Transverse colon (tissue), 4 donors: ENCODE results near the gene SAMD1. TPM values are rescaled to one million over a fixed set of nuclear protein-coding genes. Genes with fewer than 3 reads are reported as not detected.

ENCODE experiments used
- DNase-seq: peaks from one replicate; pipeline ENCODE4 v3.0.0-alpha.2; 2019
- H3K27ac ChIP-seq, 4 donors: fragments of 200-600 bp; sonication (generic); 2 replicates each; pipeline ENCODE4 v1.5.1; 2016 to 2018; ENCODE audit warnings: inconsistent platforms in 4 of 4
- H3K27me3 ChIP-seq: fragments of 200-600 bp; sonication (generic); 2 replicates; pipeline ENCODE4 v1.5.1; 2017; ENCODE audit warnings: inconsistent platforms
- H3K36me3 ChIP-seq, 4 donors: fragments of 200-600 bp; sonication (generic); 2 replicates each; pipeline ENCODE4 v1.5.1; 2017 to 2019; ENCODE audit warnings: inconsistent platforms in 4 of 4
- H3K4me1 ChIP-seq, 4 donors: fragments of 200-600 bp; sonication (generic); 2 replicates each; pipeline ENCODE4 v1.5.1; 2017 to 2020; ENCODE audit warnings: inconsistent platforms in 4 of 4
- H3K4me3 ChIP-seq, 4 donors: fragments of 200-600 bp; sonication (generic); 1 replicate in 1 of 4; 2 replicates in 3 of 4; pipeline versions ENCODE4 v1.5.1 to v1.6.1; 2017 to 2019; ENCODE audit warnings: inconsistent platforms in 4 of 4
- H3K9me3 ChIP-seq, 2 donors: fragments of 200-600 bp; sonication (generic); 2 replicates each; pipeline ENCODE4 v1.5.1; 2017 to 2019; ENCODE audit warnings: inconsistent platforms in 2 of 2
- EP300 ChIP-seq: sonication (generic); formaldehyde crosslinking; IDR thresholded peaks from one replicate; pipeline ENCODE4 v1.6.1; 2017; ENCODE audit warnings: antibody characterized with exemption, low read depth
- POLR2A ChIP-seq: fragments of 450-650 bp; IDR thresholded peaks from one replicate; pipeline ENCODE4 v1.6.1; 2016; ENCODE audit warnings: antibody characterized with exemption, mild to moderate bottlenecking, moderate library complexity
- POLR2AphosphoS5 ChIP-seq, 3 donors: sonication (generic); formaldehyde crosslinking; IDR thresholded peaks; one replicate each; pipeline ENCODE4 v1.6.1; 2016; ENCODE audit warnings: antibody characterized with exemption in 3 of 3
- WGBS, 2 donors: methylation state at CpG; one replicate each; pipeline ENCODE4 v1.1.5; 2018; ENCODE audit warnings: low coverage in 1 of 2; 5-methylcytosine and 5-hydroxymethylcytosine counted together
- in situ Hi-C, 4 donors: fragments of 200-750 bp; cut with MboI; loops; one replicate each; pipeline versions ENCODE4 v1.15.0 to v1.15.1; 2017; ENCODE audit warnings: low sequenced_read_pairs in 3 of 4, low pct_ligation_motif_present in 1 of 4, low pct_unique_long_range_greater_than_20kb in 1 of 4
- intact Hi-C: fragments of 100-400 bp; cut with DNase I; formaldehyde crosslinking; loops from one replicate; pipeline ENCODE4 v1.15.1; 2023; ENCODE audit warnings: low total_unique reads
- total RNA-seq, 4 donors: library from RNA; depleted of rRNA; stranded (reverse); fragments of >200 nt; gene quantifications; one replicate each; pipeline ENCODE4 v1.1.0, GENCODE V29; 2016
- TF ChIP-seq, protein P1 (sequence below), 5 experiments: fragments of 200-600 bp in 3 of 5; fragments of 450-650 bp in 2 of 5; sonication (generic) in 3 of 5; IDR thresholded peaks; 1 replicate in 2 of 5; 2 replicates in 3 of 5; pipeline ENCODE4 v1.5.1; 2016 to 2017; ENCODE audit warnings: antibody characterized with exemption in 5 of 5, inconsistent platforms in 3 of 5, mild to moderate bottlenecking in 2 of 5, moderate library complexity in 1 of 5

Gene SAMD1
- total RNA-seq, 4 donors from 2014 or later: 7.6 to 37.5 (median 36.8) TPM

DNA sequence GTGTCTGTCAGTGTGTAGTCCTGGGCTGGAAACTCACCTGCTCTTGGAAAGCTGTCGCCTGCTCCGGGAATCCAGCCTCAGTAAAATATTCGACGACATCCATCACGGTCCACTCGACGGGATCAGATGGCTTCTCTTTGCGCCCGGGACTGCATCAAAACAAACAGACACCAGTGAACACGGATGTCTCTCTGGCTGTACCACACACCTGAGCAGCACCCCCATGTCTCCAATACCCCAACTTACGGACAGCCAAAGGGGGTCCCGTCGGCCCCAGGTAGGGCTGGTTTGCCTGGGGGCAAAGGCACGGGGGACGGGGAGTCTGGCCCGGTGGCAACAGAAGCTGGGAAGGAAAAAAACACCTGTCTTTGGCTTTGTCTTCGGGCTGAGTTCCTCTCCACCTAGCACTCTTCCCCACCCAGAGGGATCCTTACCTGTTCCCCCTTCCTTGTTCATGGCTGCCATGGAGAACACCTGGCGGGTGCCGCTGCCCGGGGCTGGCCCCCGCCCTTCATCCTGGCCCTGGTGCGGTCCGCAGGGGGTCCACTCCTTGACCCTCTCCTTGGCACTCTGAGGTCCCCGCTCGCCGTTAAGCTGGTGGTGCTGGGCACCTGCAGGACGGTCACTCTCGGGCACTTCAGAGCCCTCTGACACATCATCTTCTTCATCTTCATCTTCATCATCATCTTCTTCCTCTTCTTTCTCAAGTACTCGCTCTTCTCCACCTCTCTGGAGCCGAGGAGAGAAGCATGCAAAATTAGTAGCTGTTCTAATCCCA is 1.7 kb downstream of the SAMD1 start:
- in situ Hi-C loops: no loop called here
- WGBS, 2 donors: 83 to 100% methylated on average over 4 to 30 of the region's 30 CpGs
- Histone ChIP-seq H3K9me3 (no peaks in the 10 kb centered on the region), H3K27me3 (no peaks in the 10 kb centered on the region), H3K36me3 (peaks cover 0 to 9% (median 0%) of the 10 kb centered on the region in 4 donors), H3K4me1 (peaks cover 5 to 22% (median 13%) of the 10 kb centered on the region in 4 donors), H3K4me3 (peak overlapping the region in 2 of 4 donors; percentile 92 to 95), H3K27ac (peak overlapping the region in 2 of 4 donors; percentile 72 to 94)
- intact Hi-C loops: no loop called here
- no peak for DNase-seq
- TF ChIP-seq, protein P1, sequence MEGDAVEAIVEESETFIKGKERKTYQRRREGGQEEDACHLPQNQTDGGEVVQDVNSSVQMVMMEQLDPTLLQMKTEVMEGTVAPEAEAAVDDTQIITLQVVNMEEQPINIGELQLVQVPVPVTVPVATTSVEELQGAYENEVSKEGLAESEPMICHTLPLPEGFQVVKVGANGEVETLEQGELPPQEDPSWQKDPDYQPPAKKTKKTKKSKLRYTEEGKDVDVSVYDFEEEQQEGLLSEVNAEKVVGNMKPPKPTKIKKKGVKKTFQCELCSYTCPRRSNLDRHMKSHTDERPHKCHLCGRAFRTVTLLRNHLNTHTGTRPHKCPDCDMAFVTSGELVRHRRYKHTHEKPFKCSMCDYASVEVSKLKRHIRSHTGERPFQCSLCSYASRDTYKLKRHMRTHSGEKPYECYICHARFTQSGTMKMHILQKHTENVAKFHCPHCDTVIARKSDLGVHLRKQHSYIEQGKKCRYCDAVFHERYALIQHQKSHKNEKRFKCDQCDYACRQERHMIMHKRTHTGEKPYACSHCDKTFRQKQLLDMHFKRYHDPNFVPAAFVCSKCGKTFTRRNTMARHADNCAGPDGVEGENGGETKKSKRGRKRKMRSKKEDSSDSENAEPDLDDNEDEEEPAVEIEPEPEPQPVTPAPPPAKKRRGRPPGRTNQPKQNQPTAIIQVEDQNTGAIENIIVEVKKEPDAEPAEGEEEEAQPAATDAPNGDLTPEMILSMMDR (IDR thresholded peaks at IDR 0.05): no peak
- TF ChIP-seq POLR2A: no peak
- no peak for TF ChIP-seq EP300
- no peak for TF ChIP-seq POLR2AphosphoS5 (IDR thresholded peaks at IDR 0.05)

DNA sequence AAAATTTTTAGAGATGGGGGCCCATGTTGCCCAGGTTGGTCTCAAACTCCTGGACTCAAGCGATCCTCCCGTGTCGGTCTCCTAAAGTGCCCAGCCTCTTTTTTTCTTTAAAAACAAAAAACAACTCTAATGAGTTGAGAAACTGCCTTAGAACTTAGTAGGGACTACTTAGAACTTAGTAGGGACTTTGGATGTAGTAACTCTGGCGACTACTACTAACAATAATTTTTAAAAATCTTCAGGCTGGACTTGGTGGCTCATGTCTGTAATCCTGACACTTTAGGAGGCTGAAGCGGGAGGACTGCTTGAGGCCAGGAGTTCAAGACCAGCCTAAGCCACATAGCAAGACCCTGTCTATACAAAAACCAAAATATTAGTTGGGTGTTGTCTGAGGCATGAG is 4.5 kb downstream of the SAMD1 start:
- H3K4me1 ChIP-seq: peaks cover 0 to 25% (median 16%) of the 10 kb centered on the region in 4 donors
- in situ Hi-C loops (no loop called here), intact Hi-C loops (no loop called here)
- H3K4me3 ChIP-seq: no peak overlapping the region
- no peak overlapping the region for H3K27ac ChIP-seq
- DNase-seq: no peak
- no peaks in the 10 kb centered on the region for H3K9me3 ChIP-seq
- TF ChIP-seq EP300 (no peak), POLR2A (no peak), POLR2AphosphoS5 (IDR thresholded peaks at IDR 0.05) (no peak)
- TF ChIP-seq, protein P1 (IDR thresholded peaks at IDR 0.05): no peak
- H3K27me3 ChIP-seq: no peaks in the 10 kb centered on the region
- H3K36me3 ChIP-seq: peaks cover 0 to 9% (median 0%) of the 10 kb centered on the region in 4 donors
- 74 to 93% methylated on average over 3 to 5 of the region's 5 CpGs for WGBS, 2 donors

DNA sequence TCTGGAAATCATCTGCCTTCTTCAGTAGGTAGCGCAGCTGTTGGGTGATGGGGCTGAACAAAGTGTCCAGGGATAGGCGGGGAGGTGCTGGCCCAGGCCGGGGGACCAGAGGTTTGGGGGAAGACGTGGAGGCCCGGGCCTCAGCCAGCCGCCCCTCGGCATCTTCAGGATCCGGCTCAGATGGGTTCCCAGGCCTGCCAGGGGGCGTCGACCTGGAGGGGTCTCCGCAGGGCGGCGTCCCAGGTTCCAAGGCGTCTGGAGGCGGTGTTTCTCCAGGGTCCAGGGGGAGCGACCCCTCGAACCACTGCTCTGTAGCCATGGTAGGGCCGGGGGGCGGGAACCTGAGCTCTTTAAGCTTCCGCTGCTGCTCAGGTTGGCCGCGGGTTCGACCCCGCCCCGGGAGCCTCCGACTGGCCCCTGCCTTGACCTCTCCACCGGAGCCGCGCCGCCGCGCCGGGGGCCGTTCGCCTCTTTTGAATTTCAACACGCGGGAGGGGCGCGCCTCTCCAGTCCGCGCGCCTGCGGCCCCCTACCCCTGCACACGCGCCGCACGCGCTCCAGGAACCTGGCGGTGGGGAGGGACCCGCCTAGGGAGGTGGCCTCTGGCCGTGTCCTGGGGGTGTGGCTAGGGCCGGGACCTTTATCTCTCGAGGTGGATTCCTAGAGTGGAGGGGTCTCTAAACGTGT is 5.1 kb downstream of the SAMD1 start, which contains the start of gene C19orf67:
Gene C19orf67, minus strand, starts transcription at position 475 of the 687 bp plus-strand sequence. Its CDS starts 156 bp downstream, at position 319.
- Histone ChIP-seq H3K4me1 (peaks cover 5 to 29% (median 18%) of the 10 kb centered on the region in 4 donors), H3K27me3 (no peaks in the 10 kb centered on the region), H3K9me3 (no peaks in the 10 kb centered on the region), H3K27ac (no peak within 1 kb of the TSS), H3K36me3 (peaks cover 0 to 9% (median 0%) of the 10 kb centered on the region in 4 donors), H3K4me3 (peak within 1 kb of the TSS in 1 of 4 donors; percentile 27)
- no peak for DNase-seq
- 60 to 77% methylated on average over 2 to 49 of the region's 54 CpGs for WGBS, 2 donors
- intact Hi-C loops: no loop called here
- in situ Hi-C loops: no loop called here
- TF ChIP-seq, protein P1 (IDR thresholded peaks at IDR 0.05): no peak
- TF ChIP-seq EP300: no peak
- TF ChIP-seq POLR2AphosphoS5 (IDR thresholded peaks at IDR 0.05): no peak
- no peak for TF ChIP-seq POLR2A

DNA sequence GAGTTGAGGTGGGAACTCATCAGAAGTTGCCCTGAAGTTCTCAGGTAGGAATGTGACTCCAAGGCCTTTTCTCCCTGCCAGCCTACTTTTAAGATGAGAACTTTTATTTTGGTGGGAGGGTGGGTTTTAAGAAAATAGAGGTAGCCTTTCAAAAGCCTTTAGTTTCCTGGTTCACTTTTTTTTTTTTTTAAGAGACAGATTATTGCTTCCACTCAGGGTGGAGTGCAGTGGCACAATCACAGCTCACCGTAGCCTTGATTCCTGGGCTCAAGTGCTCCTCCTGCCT is 7.9 kb downstream of the SAMD1 start:
- Histone ChIP-seq H3K36me3 (peaks cover 0 to 3% (median 0%) of the 10 kb centered on the region in 4 donors), H3K27ac (peak overlapping the region; percentile 88 to 95 (median 94)), H3K4me3 (peak overlapping the region in 2 of 4 donors; percentile 69 to 77), H3K4me1 (peaks cover 10 to 36% (median 20%) of the 10 kb centered on the region in 4 donors), H3K9me3 (no peaks in the 10 kb centered on the region), H3K27me3 (no peaks in the 10 kb centered on the region)
- WGBS, 2 donors: 50% methylated on average over 1 of the region's 1 CpG; no CpG with 5 or more reads in 1 of the 2 donors
- in situ Hi-C loops: no loop called here
- TF ChIP-seq EP300: no peak
- TF ChIP-seq POLR2AphosphoS5 (IDR thresholded peaks at IDR 0.05): no peak
- no peak for TF ChIP-seq POLR2A
- TF ChIP-seq, protein P1 (IDR thresholded peaks at IDR 0.05): no peak
- intact Hi-C loops: no loop called here
- DNase-seq: no peak
